Loucy (cell line): ENCODE results near the gene SFT2D3.

Experiments used
- H2AFZ ChIP-seq: fragments of 200-600 bp; sonication (generic); 2 replicates; pipeline ENCODE4 v1.6.0; 2016; ENCODE audit warnings: antibody characterized with exemption, mild to moderate bottlenecking, low read length, moderate library complexity
- H3F3A ChIP-seq: fragments of 200-600 bp; 2 replicates; pipeline ENCODE4 v1.6.0; 2016; ENCODE audit warnings: antibody characterized with exemption, low read depth, mild to moderate bottlenecking
- H3K27me3 ChIP-seq: fragments of 200-600 bp; sonication (generic); 2 replicates; pipeline ENCODE4 v1.6.1; 2014; ENCODE audit warnings: low read length, mild to moderate bottlenecking; ENCODE audit not compliant: insufficient read depth, poor library complexity, severe bottlenecking
- H3K36me3 ChIP-seq: fragments of 200-600 bp; sonication (generic); 2 replicates; pipeline ENCODE4 v1.6.1; 2016; ENCODE audit warnings: low read length; ENCODE audit not compliant: insufficient read depth
- H3K4me1 ChIP-seq: fragments of 200-600 bp; sonication (generic); 2 replicates; pipeline ENCODE4 v1.5.1; 2014; ENCODE audit warnings: low read length, mild to moderate bottlenecking; ENCODE audit not compliant: insufficient read depth, poor library complexity, severe bottlenecking
- H3K4me2 ChIP-seq: fragments of 200-600 bp; sonication (generic); 2 replicates; pipeline ENCODE4 v1.6.0; 2014; ENCODE audit warnings: antibody characterized with exemption, low read length, low read depth, mild to moderate bottlenecking; ENCODE audit not compliant: poor library complexity, severe bottlenecking
- H3K4me3 ChIP-seq: fragments of 200-600 bp; sonication (generic); 2 replicates; pipeline ENCODE4 v1.5.1; 2014; ENCODE audit warnings: low read length, mild to moderate bottlenecking, mixed read lengths; ENCODE audit not compliant: poor library complexity, severe bottlenecking
- H3K79me2 ChIP-seq: fragments of 200-600 bp; sonication (generic); 2 replicates; pipeline ENCODE4 v1.6.1; 2014; ENCODE audit warnings: low read length; ENCODE audit not compliant: insufficient read depth
- H3K9ac ChIP-seq: fragments of 200-600 bp; sonication (generic); 2 replicates; pipeline ENCODE4 v1.6.0; 2014; ENCODE audit warnings: mild to moderate bottlenecking, low read depth, low read length, moderate library complexity; ENCODE audit not compliant: poor library complexity, severe bottlenecking
- H3K9me2 ChIP-seq: fragments of 200-600 bp; sonication (generic); replicated peaks from 2 replicates; pipeline ENCODE4 v1.6.1; 2016; ENCODE audit warnings: low read depth, low read length, mixed read lengths
- H3K9me3 ChIP-seq: fragments of 200-600 bp; sonication (generic); 2 replicates; pipeline ENCODE4 v1.6.1; 2014; ENCODE audit warnings: mild to moderate bottlenecking, antibody characterized with exemption, low read length, low read depth; ENCODE audit not compliant: insufficient read depth
- H4K20me1 ChIP-seq: fragments of 200-600 bp; sonication (generic); 2 replicates; pipeline ENCODE4 v1.6.0; 2014; ENCODE audit warnings: antibody characterized with exemption, low read length, mild to moderate bottlenecking; ENCODE audit not compliant: insufficient read depth, poor library complexity, severe bottlenecking
- CTCF ChIP-seq: fragments of 200-600 bp; sonication (generic); conservative IDR thresholded peaks from 2 replicates; pipeline ENCODE4 v1.5.1; 2014; ENCODE audit warnings: mild to moderate bottlenecking, antibody characterized with exemption, low read length
- EZH2phosphoT487 ChIP-seq: fragments of 200-600 bp; IDR thresholded peaks from 2 replicates; pipeline ENCODE4 v1.6.1; 2018; ENCODE audit warnings: antibody characterized with exemption, mild to moderate bottlenecking, moderate library complexity, borderline replicate concordance

Gene SFT2D3

GRCh38 chr2:127662937-127663565 lies 38.2 kb upstream of the SFT2D3 start:
- no peaks in the 10 kb centered on the region for H3F3A ChIP-seq
- H3K4me1 ChIP-seq: no peaks in the 10 kb centered on the region
- no peak overlapping the region for H3K4me2 ChIP-seq
- no peaks in the 10 kb centered on the region for H4K20me1 ChIP-seq
- TF ChIP-seq CTCF (no peak), EZH2phosphoT487 (no peak)
- H3K9ac ChIP-seq: no peak overlapping the region
- no peak overlapping the region for H2AFZ ChIP-seq
- no peaks in the 10 kb centered on the region for H3K79me2 ChIP-seq
- H3K9me3 ChIP-seq: no peaks in the 10 kb centered on the region
- no peak overlapping the region for H3K4me3 ChIP-seq
- no peaks in the 10 kb centered on the region for H3K9me2 ChIP-seq
- no peaks in the 10 kb centered on the region for H3K27me3 ChIP-seq
- H3K36me3 ChIP-seq: no peaks in the 10 kb centered on the region

- Histone ChIP-seq H3K4me3 (no peak overlapping the region), H4K20me1 (no peaks in the 10 kb centered on the region), H3K27me3 (no peaks in the 10 kb centered on the region), H3K79me2 (no peaks in the 10 kb centered on the region), H3K9me2 (no peaks in the 10 kb centered on the region), H3K36me3 (no peaks in the 10 kb centered on the region), H3F3A (no peaks in the 10 kb centered on the region), H3K9me3 (no peaks in the 10 kb centered on the region), H2AFZ (no peak overlapping the region), H3K4me1 (no peaks in the 10 kb centered on the region), H3K9ac (no peak overlapping the region), H3K4me2 (no peak overlapping the region)
- TF ChIP-seq EZH2phosphoT487 (no peak), CTCF (no peak)
Observed at GRCh38 chr2:127663566-127664064, 37.7 kb upstream of the SFT2D3 start.

GRCh38 chr2:127664065-127664894 lies 37.0 kb upstream of the SFT2D3 start:
- Histone ChIP-seq H3K4me3 (no peak overlapping the region), H3K9ac (no peak overlapping the region), H3K4me1 (no peaks in the 10 kb centered on the region), H3K36me3 (no peaks in the 10 kb centered on the region), H4K20me1 (no peaks in the 10 kb centered on the region), H3K79me2 (no peaks in the 10 kb centered on the region), H2AFZ (no peak overlapping the region), H3K4me2 (no peak overlapping the region), H3F3A (no peaks in the 10 kb centered on the region), H3K9me3 (no peaks in the 10 kb centered on the region), H3K27me3 (no peaks in the 10 kb centered on the region), H3K9me2 (no peaks in the 10 kb centered on the region)
- no peak for TF ChIP-seq CTCF
- TF ChIP-seq EZH2phosphoT487: no peak
